Tibial artery (tissue), 4 donors: ENCODE measurements around the gene ZNHIT2.

Experiments
- DNase-seq, 2 donors: peaks; one replicate each; pipeline ENCODE4 v3.0.0-alpha.2; 2019
- H3K27ac ChIP-seq, 2 donors: fragments of 200-600 bp; sonication (generic) in 1 of 2; 1 replicate in 1 of 2; 2 replicates in 1 of 2; pipeline ENCODE4 v1.5.1; 2018 to 2019; ENCODE audit warnings: mild to moderate bottlenecking in 1 of 2
- H3K27me3 ChIP-seq, 2 donors: fragments of 200-600 bp; sonication (generic) in 1 of 2; one replicate each; pipeline versions ENCODE4 v1.5.1 to v1.6.0; 2016 to 2019
- H3K36me3 ChIP-seq, 3 donors: fragments of 200-600 bp; sonication (generic) in 2 of 3; one replicate each; pipeline ENCODE4 v1.5.1; 2016 to 2019; ENCODE audit warnings: mild to moderate bottlenecking in 2 of 3
- H3K4me1 ChIP-seq, 4 donors: fragments of 200-600 bp; sonication (generic) in 2 of 4; 1 replicate in 3 of 4; 2 replicates in 1 of 4; pipeline ENCODE4 v1.5.1; 2016 to 2019
- H3K4me3 ChIP-seq, 2 donors: fragments of 200-600 bp; sonication (generic) in 1 of 2; 1 replicate in 1 of 2; 2 replicates in 1 of 2; pipeline ENCODE4 v1.5.1; 2018 to 2019; ENCODE audit warnings: mild to moderate bottlenecking in 2 of 2
- H3K9me3 ChIP-seq, 3 donors: fragments of 200-600 bp; sonication (generic) in 1 of 3; one replicate each; pipeline ENCODE4 v1.5.1; 2016 to 2019
- CTCF ChIP-seq, 2 experiments: fragments of 200-600 bp in 1 of 2; fragments of 450-650 bp in 1 of 2; IDR thresholded peaks; one replicate each; pipeline ENCODE4 v1.5.1; 2017 to 2019; ENCODE audit warnings: antibody characterized with exemption in 2 of 2, mild to moderate bottlenecking in 1 of 2, moderate library complexity in 1 of 2
- intact Hi-C: fragments of 100-400 bp; cut with DNase I; formaldehyde crosslinking; loops from one replicate; pipeline ENCODE4 v1.15.0; 2023; ENCODE audit warnings: low total_unique reads

The ZNHIT2 gene

GRCh38 chr11:65132988-65133700 is 15.6 kb upstream of the ZNHIT2 start:
- intact Hi-C loops = no loop called here
- H3K27ac ChIP-seq = peak overlapping the region; percentile 96
- peak in 1 of 2 donors; percentile 64 for DNase-seq
- H3K36me3 ChIP-seq = peaks cover 34 to 51% (median 48%) of the 10 kb centered on the region in 3 donors
- H3K9me3 ChIP-seq = no peaks in the 10 kb centered on the region
- H3K4me3 ChIP-seq = peak overlapping the region; percentile 76 to 92
- no peak for TF ChIP-seq CTCF (IDR thresholded peaks at IDR 0.05)
- no peaks in the 10 kb centered on the region for H3K27me3 ChIP-seq
- peaks cover 5 to 30% (median 28%) of the 10 kb centered on the region in 4 donors for H3K4me1 ChIP-seq

- DNase-seq = peak in 1 of 2 donors; percentile 56
- Histone ChIP-seq H3K36me3 (peaks cover 42 to 59% (median 55%) of the 10 kb centered on the region in 3 donors), H3K4me1 (peaks cover 5 to 30% (median 28%) of the 10 kb centered on the region in 4 donors), H3K27me3 (no peaks in the 10 kb centered on the region), H3K9me3 (no peaks in the 10 kb centered on the region), H3K4me3 (peak overlapping the region in 1 of 2 donors; percentile 92), H3K27ac (no peak overlapping the region)
- no peak for TF ChIP-seq CTCF (IDR thresholded peaks at IDR 0.05)
- intact Hi-C loops = no loop called here
These were observed 14.9 kb upstream of the ZNHIT2 start for GRCh38 chr11:65132238-65132987.

GRCh38 chr11:65131895-65132237 is 14.4 kb upstream of the ZNHIT2 start:
- no peak for TF ChIP-seq CTCF (IDR thresholded peaks at IDR 0.05)
- intact Hi-C loops = no loop called here
- no peaks in the 10 kb centered on the region for H3K27me3 ChIP-seq
- H3K27ac ChIP-seq = no peak overlapping the region
- peaks cover 47 to 64% (median 61%) of the 10 kb centered on the region in 3 donors for H3K36me3 ChIP-seq
- peak in 1 of 2 donors; percentile 32 for DNase-seq
- H3K4me3 ChIP-seq = no peak overlapping the region
- H3K4me1 ChIP-seq = peaks cover 5 to 30% (median 28%) of the 10 kb centered on the region in 4 donors
- no peaks in the 10 kb centered on the region for H3K9me3 ChIP-seq

GRCh38 chr11:65131417-65131776 is 13.9 kb upstream of the ZNHIT2 start:
- no peak for TF ChIP-seq CTCF (IDR thresholded peaks at IDR 0.05)
- H3K9me3 ChIP-seq = no peaks in the 10 kb centered on the region
- no peak overlapping the region for H3K27ac ChIP-seq
- intact Hi-C loops = no loop called here
- peaks cover 52 to 69% (median 65%) of the 10 kb centered on the region in 3 donors for H3K36me3 ChIP-seq
- no peaks in the 10 kb centered on the region for H3K27me3 ChIP-seq
- peaks cover 5 to 30% (median 28%) of the 10 kb centered on the region in 4 donors for H3K4me1 ChIP-seq
- peak in 1 of 2 donors; percentile 33 for DNase-seq
- no peak overlapping the region for H3K4me3 ChIP-seq

GRCh38 chr11:65130631-65131416 is 13.3 kb upstream of the ZNHIT2 start:
- no peak for DNase-seq
- intact Hi-C loops = no loop called here
- Histone ChIP-seq H3K36me3 (peaks cover 55 to 74% (median 71%) of the 10 kb centered on the region in 3 donors), H3K4me3 (no peak overlapping the region), H3K9me3 (no peaks in the 10 kb centered on the region), H3K27me3 (no peaks in the 10 kb centered on the region), H3K4me1 (peaks cover 5 to 26% (median 25%) of the 10 kb centered on the region in 4 donors), H3K27ac (no peak overlapping the region)
- TF ChIP-seq CTCF (IDR thresholded peaks at IDR 0.05) = no peak
